HepG2 (cell line): ENCODE results near the gene JUND. TPM values are rescaled to one million over a fixed set of nuclear protein-coding genes. Genes with fewer than 3 reads are reported as not detected.
A peak's percentile ranks its signal among the peaks of the same experiment; 100 is the strongest.

ENCODE experiments used
- ASH2L ChIP-seq: fragments of 300-600, 200-600 bp; sonication (generic); IDR thresholded peaks from 2 replicates; pipeline ENCODE4 v1.7.0; 2017; ENCODE audit warnings: low read depth, mild to moderate bottlenecking, moderate library complexity, mixed read lengths, low read length; ENCODE audit not compliant: insufficient read length
- CCAR2 ChIP-seq: fragments of 200-400 bp; formaldehyde crosslinking; optimal IDR thresholded peaks from 2 replicates; pipeline ENCODE3; 2018; ENCODE audit warnings: low read depth, mild to moderate bottlenecking, low read length, moderate library complexity
- CEBPG ChIP-seq: IDR thresholded peaks from 2 replicates; pipeline ENCODE4 v1.6.1; 2016
- CHCHD3 ChIP-seq: sonication (generic); formaldehyde crosslinking; IDR thresholded peaks from 2 replicates; pipeline ENCODE4 v1.8.0; 2022; ENCODE audit warnings: mild to moderate bottlenecking, missing genetic modification reagents, moderate library complexity
- NFATC3 ChIP-seq: sonication (generic); formaldehyde crosslinking; IDR thresholded peaks from 2 replicates; pipeline ENCODE4 v1.5.1; 2020; ENCODE audit warnings: mild to moderate bottlenecking, missing genetic modification reagents
- TBL1XR1 ChIP-seq: fragments of 150-350 bp; IDR thresholded peaks from 2 replicates; pipeline ENCODE4 v1.6.1; 2014; ENCODE audit warnings: borderline replicate concordance, low read length; ENCODE audit not compliant: partially characterized antibody
- THAP11 ChIP-seq: IDR thresholded peaks from 2 replicates; pipeline ENCODE4 v1.6.1; 2016; ENCODE audit warnings: missing biosample characterization, missing genetic modification reagents
- ZNF143 ChIP-seq: sonication (generic); formaldehyde crosslinking; IDR thresholded peaks from 2 replicates; pipeline ENCODE4 v1.4.0; 2020; ENCODE audit warnings: missing genetic modification reagents
- polyA plus RNA-seq, 8 experiments: library from polyadenylated mRNA; depleted of rRNA in 3 of 8; stranded (reverse) in 7 of 8; unstranded in 1 of 8; fragments of >200 nt; fragmentation: Illumina TruSeq in 4 of 8; extraction: Trizol in 4 of 8; gene quantifications; 2 replicates each; pipeline versions ENCODE4 v1.2.1 to v1.2.3, GENCODE V29; 2011 to 2016; ENCODE audit warnings: low read depth in 4 of 8, missing spikeins in 1 of 8, mixed read lengths in 1 of 8; ENCODE audit not compliant: insufficient read depth in 1 of 8
- total RNA-seq, 5 experiments: library from RNA; depleted of rRNA; stranded (reverse); fragments of >200 nt; fragmentation: Illumina TruSeq; extraction: Trizol; gene quantifications; 2 replicates each; pipeline ENCODE4 v1.2.3, GENCODE V29; 2016; ENCODE audit warnings: low read depth in 1 of 5
- TF ChIP-seq, protein P1 (sequence below), 2 experiments: sonication (generic) in 1 of 2; formaldehyde crosslinking in 1 of 2; IDR thresholded peaks; 2 replicates each; pipeline versions ENCODE4 v1.4.0 to v1.6.1; 2018 to 2020; ENCODE audit warnings: missing genetic modification reagents in 2 of 2, borderline replicate concordance in 1 of 2, low read depth in 1 of 2, mild to moderate bottlenecking in 1 of 2, missing biosample characterization in 1 of 2
- TF ChIP-seq, protein P2 (sequence below): sonication (generic); formaldehyde crosslinking; IDR thresholded peaks from 2 replicates; pipeline ENCODE4 v1.4.0; 2020; ENCODE audit warnings: missing genetic modification reagents, borderline replicate concordance
- TF ChIP-seq, protein P3 (sequence below): sonication (generic); formaldehyde crosslinking; IDR thresholded peaks from 2 replicates; pipeline ENCODE4 v1.4.0; 2020; ENCODE audit warnings: missing genetic modification reagents, borderline replicate concordance
- TF ChIP-seq, protein P4 (sequence below): sonication (generic); formaldehyde crosslinking; IDR thresholded peaks from 2 replicates; pipeline ENCODE4 v1.4.0; 2020; ENCODE audit warnings: missing genetic modification reagents
- TF ChIP-seq, protein P5 (sequence below): sonication (generic); formaldehyde crosslinking; IDR thresholded peaks from 2 replicates; pipeline ENCODE4 v1.4.0; 2020; ENCODE audit warnings: missing genetic modification reagents

JUND gene
- total and polyA plus RNA-seq, 2 of the 13 experiments (the other 11 are each of a cell fraction or from before 2014, with no cell fraction given), result 41.2 to 59.8 TPM

DNA sequence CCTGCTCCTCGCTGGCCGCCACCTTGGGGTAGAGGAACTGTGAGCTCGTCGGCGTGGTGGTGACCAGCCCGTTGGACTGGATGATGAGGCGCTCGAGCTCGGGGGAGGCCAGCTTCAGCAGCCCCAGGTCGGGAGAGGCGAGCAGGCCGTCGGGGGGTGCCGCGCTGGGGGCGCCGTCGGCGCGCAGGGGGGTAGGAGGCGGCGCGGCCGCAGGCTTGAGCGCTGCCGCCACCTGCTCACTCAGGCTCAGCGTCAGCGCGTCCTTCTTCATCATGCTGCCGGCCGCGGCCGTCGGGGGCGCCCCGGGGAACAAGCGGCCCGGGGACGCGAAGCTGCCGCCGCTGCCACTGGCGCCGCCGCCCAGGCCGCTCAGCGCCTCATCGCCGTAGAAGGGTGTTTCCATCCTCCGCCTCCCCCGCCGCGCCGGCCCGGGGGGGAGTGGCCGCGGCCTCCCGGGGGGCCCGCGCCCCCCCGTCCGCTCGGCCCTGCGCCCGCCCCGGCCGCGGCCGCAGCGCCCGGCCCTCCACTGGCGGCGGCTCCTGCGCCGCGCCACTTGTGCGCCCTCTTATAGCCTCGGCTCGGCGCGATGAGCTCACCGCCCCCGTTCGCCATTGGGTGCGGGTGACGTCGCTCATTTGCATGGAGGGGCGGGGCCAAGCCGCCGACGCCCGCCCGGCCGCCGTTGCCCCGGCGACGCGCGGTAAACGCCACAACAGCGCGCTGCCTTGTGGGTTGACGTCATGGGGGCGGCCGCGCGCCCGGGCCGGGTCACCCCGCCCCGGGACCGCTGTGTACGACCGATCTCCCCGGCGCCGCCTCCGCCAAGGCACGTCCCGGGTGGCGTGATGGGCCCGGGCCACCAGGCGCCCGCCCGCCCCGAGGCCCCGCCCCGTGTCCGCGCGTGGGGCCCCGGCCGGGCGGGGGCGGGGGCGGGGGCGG lies at the start of gene JUND (continued):
- TF ChIP-seq, protein P1, sequence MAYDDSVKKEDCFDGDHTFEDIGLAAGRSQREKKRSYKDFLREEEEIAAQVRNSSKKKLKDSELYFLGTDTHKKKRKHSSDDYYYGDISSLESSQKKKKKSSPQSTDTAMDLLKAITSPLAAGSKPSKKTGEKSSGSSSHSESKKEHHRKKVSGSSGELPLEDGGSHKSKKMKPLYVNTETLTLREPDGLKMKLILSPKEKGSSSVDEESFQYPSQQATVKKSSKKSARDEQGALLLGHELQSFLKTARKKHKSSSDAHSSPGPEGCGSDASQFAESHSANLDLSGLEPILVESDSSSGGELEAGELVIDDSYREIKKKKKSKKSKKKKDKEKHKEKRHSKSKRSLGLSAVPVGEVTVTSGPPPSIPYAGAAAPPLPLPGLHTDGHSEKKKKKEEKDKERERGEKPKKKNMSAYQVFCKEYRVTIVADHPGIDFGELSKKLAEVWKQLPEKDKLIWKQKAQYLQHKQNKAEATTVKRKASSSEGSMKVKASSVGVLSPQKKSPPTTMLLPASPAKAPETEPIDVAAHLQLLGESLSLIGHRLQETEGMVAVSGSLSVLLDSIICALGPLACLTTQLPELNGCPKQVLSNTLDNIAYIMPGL (CRISPR knock-in tag; IDR thresholded peaks at IDR 0.05; ENCODE audit: borderline replicate concordance in 1 of 2, low read depth in 1 of 2), result 0 out of 4 replicates have a peak, but pooled peaks of 1 of the 2 experiments have one; percentile 62
- TF ChIP-seq CCAR2 (no peak), THAP11 (CRISPR knock-in tag) (peak; percentile 74; the same call in 1 of the 2 replicates), ZNF143 (peak; percentile 87), CHCHD3 (no peak), NFATC3 (CRISPR knock-in tag) (no peak), CEBPG (0 out of 2 replicates have a peak, but pooled peaks have one; percentile 14), TBL1XR1 (peak; percentile 52), ASH2L (peak; percentile 34)
- TF ChIP-seq, protein P2, sequence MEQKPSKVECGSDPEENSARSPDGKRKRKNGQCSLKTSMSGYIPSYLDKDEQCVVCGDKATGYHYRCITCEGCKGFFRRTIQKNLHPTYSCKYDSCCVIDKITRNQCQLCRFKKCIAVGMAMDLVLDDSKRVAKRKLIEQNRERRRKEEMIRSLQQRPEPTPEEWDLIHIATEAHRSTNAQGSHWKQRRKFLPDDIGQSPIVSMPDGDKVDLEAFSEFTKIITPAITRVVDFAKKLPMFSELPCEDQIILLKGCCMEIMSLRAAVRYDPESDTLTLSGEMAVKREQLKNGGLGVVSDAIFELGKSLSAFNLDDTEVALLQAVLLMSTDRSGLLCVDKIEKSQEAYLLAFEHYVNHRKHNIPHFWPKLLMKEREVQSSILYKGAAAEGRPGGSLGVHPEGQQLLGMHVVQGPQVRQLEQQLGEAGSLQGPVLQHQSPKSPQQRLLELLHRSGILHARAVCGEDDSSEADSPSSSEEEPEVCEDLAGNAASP (CRISPR knock-in tag), result 0 out of 2 replicates have a peak, but pooled peaks have one; percentile 11
- TF ChIP-seq, protein P3, sequence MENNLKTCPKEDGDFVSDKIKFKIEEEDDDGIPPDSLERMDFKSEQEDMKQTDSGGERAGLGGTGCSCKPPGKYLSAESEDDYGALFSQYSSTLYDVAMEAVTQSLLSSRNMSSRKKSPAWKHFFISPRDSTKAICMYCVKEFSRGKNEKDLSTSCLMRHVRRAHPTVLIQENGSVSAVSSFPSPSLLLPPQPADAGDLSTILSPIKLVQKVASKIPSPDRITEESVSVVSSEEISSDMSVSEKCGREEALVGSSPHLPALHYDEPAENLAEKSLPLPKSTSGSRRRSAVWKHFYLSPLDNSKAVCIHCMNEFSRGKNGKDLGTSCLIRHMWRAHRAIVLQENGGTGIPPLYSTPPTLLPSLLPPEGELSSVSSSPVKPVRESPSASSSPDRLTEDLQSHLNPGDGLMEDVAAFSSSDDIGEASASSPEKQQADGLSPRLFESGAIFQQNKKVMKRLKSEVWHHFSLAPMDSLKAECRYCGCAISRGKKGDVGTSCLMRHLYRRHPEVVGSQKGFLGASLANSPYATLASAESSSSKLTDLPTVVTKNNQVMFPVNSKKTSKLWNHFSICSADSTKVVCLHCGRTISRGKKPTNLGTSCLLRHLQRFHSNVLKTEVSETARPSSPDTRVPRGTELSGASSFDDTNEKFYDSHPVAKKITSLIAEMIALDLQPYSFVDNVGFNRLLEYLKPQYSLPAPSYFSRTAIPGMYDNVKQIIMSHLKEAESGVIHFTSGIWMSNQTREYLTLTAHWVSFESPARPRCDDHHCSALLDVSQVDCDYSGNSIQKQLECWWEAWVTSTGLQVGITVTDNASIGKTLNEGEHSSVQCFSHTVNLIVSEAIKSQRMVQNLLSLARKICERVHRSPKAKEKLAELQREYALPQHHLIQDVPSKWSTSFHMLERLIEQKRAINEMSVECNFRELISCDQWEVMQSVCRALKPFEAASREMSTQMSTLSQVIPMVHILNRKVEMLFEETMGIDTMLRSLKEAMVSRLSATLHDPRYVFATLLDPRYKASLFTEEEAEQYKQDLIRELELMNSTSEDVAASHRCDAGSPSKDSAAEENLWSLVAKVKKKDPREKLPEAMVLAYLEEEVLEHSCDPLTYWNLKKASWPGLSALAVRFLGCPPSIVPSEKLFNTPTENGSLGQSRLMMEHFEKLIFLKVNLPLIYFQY, result peak; percentile 66; the same call in 1 of the 2 replicates
- TF ChIP-seq, protein P4, sequence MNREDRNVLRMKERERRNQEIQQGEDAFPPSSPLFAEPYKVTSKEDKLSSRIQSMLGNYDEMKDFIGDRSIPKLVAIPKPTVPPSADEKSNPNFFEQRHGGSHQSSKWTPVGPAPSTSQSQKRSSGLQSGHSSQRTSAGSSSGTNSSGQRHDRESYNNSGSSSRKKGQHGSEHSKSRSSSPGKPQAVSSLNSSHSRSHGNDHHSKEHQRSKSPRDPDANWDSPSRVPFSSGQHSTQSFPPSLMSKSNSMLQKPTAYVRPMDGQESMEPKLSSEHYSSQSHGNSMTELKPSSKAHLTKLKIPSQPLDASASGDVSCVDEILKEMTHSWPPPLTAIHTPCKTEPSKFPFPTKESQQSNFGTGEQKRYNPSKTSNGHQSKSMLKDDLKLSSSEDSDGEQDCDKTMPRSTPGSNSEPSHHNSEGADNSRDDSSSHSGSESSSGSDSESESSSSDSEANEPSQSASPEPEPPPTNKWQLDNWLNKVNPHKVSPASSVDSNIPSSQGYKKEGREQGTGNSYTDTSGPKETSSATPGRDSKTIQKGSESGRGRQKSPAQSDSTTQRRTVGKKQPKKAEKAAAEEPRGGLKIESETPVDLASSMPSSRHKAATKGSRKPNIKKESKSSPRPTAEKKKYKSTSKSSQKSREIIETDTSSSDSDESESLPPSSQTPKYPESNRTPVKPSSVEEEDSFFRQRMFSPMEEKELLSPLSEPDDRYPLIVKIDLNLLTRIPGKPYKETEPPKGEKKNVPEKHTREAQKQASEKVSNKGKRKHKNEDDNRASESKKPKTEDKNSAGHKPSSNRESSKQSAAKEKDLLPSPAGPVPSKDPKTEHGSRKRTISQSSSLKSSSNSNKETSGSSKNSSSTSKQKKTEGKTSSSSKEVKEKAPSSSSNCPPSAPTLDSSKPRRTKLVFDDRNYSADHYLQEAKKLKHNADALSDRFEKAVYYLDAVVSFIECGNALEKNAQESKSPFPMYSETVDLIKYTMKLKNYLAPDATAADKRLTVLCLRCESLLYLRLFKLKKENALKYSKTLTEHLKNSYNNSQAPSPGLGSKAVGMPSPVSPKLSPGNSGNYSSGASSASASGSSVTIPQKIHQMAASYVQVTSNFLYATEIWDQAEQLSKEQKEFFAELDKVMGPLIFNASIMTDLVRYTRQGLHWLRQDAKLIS, result no peak; the same call in 1 of the 2 replicates
- TF ChIP-seq, protein P5, sequence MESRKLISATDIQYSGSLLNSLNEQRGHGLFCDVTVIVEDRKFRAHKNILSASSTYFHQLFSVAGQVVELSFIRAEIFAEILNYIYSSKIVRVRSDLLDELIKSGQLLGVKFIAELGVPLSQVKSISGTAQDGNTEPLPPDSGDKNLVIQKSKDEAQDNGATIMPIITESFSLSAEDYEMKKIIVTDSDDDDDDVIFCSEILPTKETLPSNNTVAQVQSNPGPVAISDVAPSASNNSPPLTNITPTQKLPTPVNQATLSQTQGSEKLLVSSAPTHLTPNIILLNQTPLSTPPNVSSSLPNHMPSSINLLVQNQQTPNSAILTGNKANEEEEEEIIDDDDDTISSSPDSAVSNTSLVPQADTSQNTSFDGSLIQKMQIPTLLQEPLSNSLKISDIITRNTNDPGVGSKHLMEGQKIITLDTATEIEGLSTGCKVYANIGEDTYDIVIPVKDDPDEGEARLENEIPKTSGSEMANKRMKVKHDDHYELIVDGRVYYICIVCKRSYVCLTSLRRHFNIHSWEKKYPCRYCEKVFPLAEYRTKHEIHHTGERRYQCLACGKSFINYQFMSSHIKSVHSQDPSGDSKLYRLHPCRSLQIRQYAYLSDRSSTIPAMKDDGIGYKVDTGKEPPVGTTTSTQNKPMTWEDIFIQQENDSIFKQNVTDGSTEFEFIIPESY (CRISPR knock-in tag), result no peak
